HepG2 (cell line): ENCODE results near the gene RCC2. TPM values are rescaled to one million over a fixed set of nuclear protein-coding genes. Genes with fewer than 3 reads are reported as not detected.

ENCODE experiments used
- ATAC-seq: fragments of 200-7000 bp; cut with Tn5 transposase; 3 replicates; pipeline ENCODE4 v1.9.1; 2020; ENCODE audit warnings: mild to moderate bottlenecking, moderate library complexity
- BruUV-seq: library from RNA; stranded (reverse); fragments of 400-500 nt; replicated peaks from 2 replicates; lab custom pipeline; 2021; lab: Mats Ljungman, UMichigan
- CTCF ChIA-PET: fragments of 300-600 bp; formaldehyde crosslinking; extraction: SDS; loops from one replicate; lab custom pipeline; 2021; ENCODE audit warnings: low total read pairs, inconsistent platforms, low intra/inter-chr PET ratio; lab: Yijun Ruan, JAX
- POLR2A ChIA-PET: fragments of 350-600 bp; sonication (Branson Sonifier 250); formaldehyde crosslinking; loops from one replicate; lab custom pipeline; 2020; ENCODE audit warnings: antibody characterized with exemption, inconsistent platforms; lab: Yijun Ruan, JAX
- DNase-seq: peaks from one replicate; pipeline ENCODE4 v3.0.0-alpha.2; 2015; ENCODE audit warnings: low spot score
- FAIRE-seq: peaks from 3 replicates; lab custom pipeline; 2011; peaks lifted over from hg19 to GRCh38; lab: Jason Lieb, UNC
- H2AFZ ChIP-seq: one replicate; pipeline ENCODE4 v1.6.1; 2011; ENCODE audit warnings: low read length, inconsistent platforms
- H3K27ac ChIP-seq: fragments of 300-600 bp; 3 replicates; pipeline ENCODE4 v1.8.0; 2011; ENCODE audit warnings: mixed run types, mild to moderate bottlenecking, mixed read lengths, low read length, inconsistent platforms; ENCODE audit not compliant: insufficient read depth; ENCODE audit errors: extremely low read length
- H3K27me3 ChIP-seq, 2 experiments: fragments of 200-600 bp in 1 of 2; 2 replicates in 1 of 2; 3 replicates in 1 of 2; pipeline versions ENCODE4 v1.6.0 to v1.8.0; 2011; ENCODE audit warnings: low read length in 2 of 2, mild to moderate bottlenecking in 2 of 2, moderate library complexity in 2 of 2, inconsistent platforms in 1 of 2; ENCODE audit not compliant: insufficient read depth in 2 of 2, control insufficient read depth in 1 of 2
- H3K36me3 ChIP-seq, 2 experiments: fragments of 200-600 bp in 1 of 2; replicated peaks in 1 of 2; 2 replicates in 1 of 2; 3 replicates in 1 of 2; pipeline versions ENCODE4 v1.5.1 to v1.8.0; 2011; ENCODE audit warnings: low read length in 2 of 2, inconsistent platforms in 1 of 2; ENCODE audit not compliant: insufficient read depth in 2 of 2, control insufficient read depth in 1 of 2
- H3K4me1 ChIP-seq: 2 replicates; pipeline ENCODE4 v1.5.1; 2012; ENCODE audit warnings: low read length, inconsistent platforms; ENCODE audit not compliant: insufficient read depth
- H3K4me2 ChIP-seq: 2 replicates; pipeline ENCODE4 v1.6.0; 2011; ENCODE audit warnings: low read depth, low read length, inconsistent platforms
- H3K4me3 ChIP-seq, 3 experiments: fragments of 200-600 bp in 1 of 3; sonication (generic), shearing (Covaris generic) in 1 of 3; replicated peaks in 1 of 3; 2 replicates each; pipeline ENCODE4 v1.5.1; 2011 to 2016; ENCODE audit warnings: low read length in 3 of 3, inconsistent platforms in 2 of 3, low read depth in 2 of 3, mild to moderate bottlenecking in 2 of 3, control low read depth in 1 of 3, mixed read lengths in 1 of 3; ENCODE audit not compliant: insufficient read depth in 1 of 3
- H3K79me2 ChIP-seq: one replicate; pipeline ENCODE4 v1.6.1; 2011; ENCODE audit warnings: low read length, inconsistent platforms; ENCODE audit not compliant: insufficient read depth
- H3K9ac ChIP-seq: 2 replicates; pipeline ENCODE4 v1.6.0; 2011; ENCODE audit warnings: mild to moderate bottlenecking, low read depth, low read length, inconsistent platforms; ENCODE audit not compliant: insufficient read depth
- H3K9me3 ChIP-seq: 2 replicates; pipeline ENCODE4 v1.5.1; 2012; ENCODE audit warnings: mild to moderate bottlenecking, low read length
- H4K20me1 ChIP-seq: 2 replicates; pipeline ENCODE4 v1.6.0; 2011; ENCODE audit warnings: inconsistent platforms, mild to moderate bottlenecking, low read length, moderate library complexity; ENCODE audit not compliant: insufficient read depth
- GPBP1L1 ChIP-seq: sonication (generic); formaldehyde crosslinking; IDR thresholded peaks from 2 replicates; pipeline ENCODE4 v1.5.0; 2020; ENCODE audit warnings: mild to moderate bottlenecking, missing genetic modification reagents
- MEIS2 ChIP-seq: sonication (generic); formaldehyde crosslinking; IDR thresholded peaks from 2 replicates; pipeline ENCODE4 v1.9.0; 2021; ENCODE audit warnings: mild to moderate bottlenecking, missing genetic modification reagents
- NR3C1 ChIP-seq: sonication (generic); formaldehyde crosslinking; IDR thresholded peaks from 2 replicates; pipeline ENCODE4 v1.4.0; 2020; ENCODE audit warnings: missing genetic modification reagents
- STAT6 ChIP-seq: sonication (generic); formaldehyde crosslinking; IDR thresholded peaks from 2 replicates; pipeline ENCODE4 v1.4.0; 2020; ENCODE audit warnings: missing genetic modification reagents, mild to moderate bottlenecking, borderline replicate concordance
- THYN1 ChIP-seq: sonication (generic); formaldehyde crosslinking; IDR thresholded peaks from 2 replicates; pipeline ENCODE4 v1.8.1; 2023; ENCODE audit warnings: low read depth, mild to moderate bottlenecking, moderate library complexity, missing genetic modification reagents, borderline replicate concordance
- WGBS: methylation state at CpG from one replicate; pipeline ENCODE4 v1.1.6; 2017; ENCODE audit warnings: low lambda C conversion rate; 5-methylcytosine and 5-hydroxymethylcytosine counted together
- in situ Hi-C: cut with HindIII; loops from 2 replicates; pipeline ENCODE4 v1.10.0; 2017; ENCODE audit warnings: low pct_unique_long_range_greater_than_20kb; ENCODE audit not compliant: extremely low pct_ligation_motif_present
- intact Hi-C: fragments of 100-400 bp; cut with micrococcal nuclease; formaldehyde crosslinking; loops from one replicate; pipeline ENCODE4 v1.10.0; 2022; ENCODE audit not compliant: unreplicated experiment
- polyA plus RNA-seq, 8 experiments: library from polyadenylated mRNA; depleted of rRNA in 3 of 8; stranded (reverse) in 7 of 8; unstranded in 1 of 8; fragments of >200 nt; fragmentation: Illumina TruSeq in 4 of 8; extraction: Trizol in 4 of 8; gene quantifications; 2 replicates each; pipeline versions ENCODE4 v1.2.1 to v1.2.3, GENCODE V29; 2011 to 2016; ENCODE audit warnings: low read depth in 4 of 8, missing spikeins in 1 of 8, mixed read lengths in 1 of 8; ENCODE audit not compliant: insufficient read depth in 1 of 8
- total RNA-seq, 5 experiments: library from RNA; depleted of rRNA; stranded (reverse); fragments of >200 nt; fragmentation: Illumina TruSeq; extraction: Trizol; gene quantifications; 2 replicates each; pipeline ENCODE4 v1.2.3, GENCODE V29; 2016; ENCODE audit warnings: low read depth in 1 of 5

Gene RCC2
- total and polyA plus RNA-seq, 2 of the 13 experiments (the other 11 are each of a cell fraction or from before 2014, with no cell fraction given), result 20.5 to 55.8 TPM

- no peaks in the 10 kb centered on the region for H3K79me2 ChIP-seq
- FAIRE-seq (no peak), DNase-seq (no peak), ATAC-seq (no peak)
- no peaks in the 10 kb centered on the region for H3K4me1 ChIP-seq
- 96% methylated on average over 12 of the region's 16 CpGs for WGBS
- no peak overlapping the region for H3K27ac ChIP-seq
- H3K9ac ChIP-seq, result no peak overlapping the region
- no peaks in the 10 kb centered on the region for H3K9me3 ChIP-seq
- no peaks in the 10 kb centered on the region for H3K27me3 ChIP-seq
- intact Hi-C loops (no loop called here), in situ Hi-C loops (no loop called here)
- BruUV-seq, result no TSS peak
- CTCF ChIA-PET, result no interaction called here
- no peak overlapping the region for H2AFZ ChIP-seq
- H3K4me2 ChIP-seq, result no peak overlapping the region
- H3K36me3 ChIP-seq, result peaks cover 44 to 87% of the 10 kb centered on the region in 2 experiments
- no peak overlapping the region for H3K4me3 ChIP-seq
- no peaks in the 10 kb centered on the region for H4K20me1 ChIP-seq
- TF ChIP-seq MEIS2 (CRISPR knock-in tag) (no peak), GPBP1L1 (CRISPR knock-in tag) (no peak), STAT6 (CRISPR knock-in tag) (no peak), NR3C1 (CRISPR knock-in tag) (no peak), THYN1 (CRISPR knock-in tag) (no peak)
- POLR2A ChIA-PET, result no interaction called here
These were observed 27.2 kb downstream of the RCC2 start for GRCh38 chr1:17412093-17412870.
